Heart right ventricle (tissue), 16 donors: ENCODE measurements around the gene HTR2C. TPM values are rescaled to one million over a fixed set of nuclear protein-coding genes. Genes with fewer than 3 reads are reported as not detected.
"Not testable (repeated sequence)": the region's sequence is repeated elsewhere in the genome, so short reads cannot be mapped to it uniquely, and the experiment has no call there.

Experiments
- ATAC-seq, 8 donors: fragments of 200-7000 bp; cut with Tn5 transposase; one replicate each; pipeline ENCODE4 v1.9.1; 2020; ENCODE audit warnings: mild to moderate bottlenecking in 8 of 8, moderate library complexity in 8 of 8, moderate number of reproducible peaks in 1 of 8
- DNase-seq, 2 donors: peaks; one replicate each; pipeline ENCODE4 v3.0.0-alpha.2; 2020
- H3K27ac ChIP-seq, 10 donors: fragments of 200-600 bp; sonication (generic) in 2 of 10; one replicate each; pipeline versions ENCODE4 v1.5.0 to v1.8.0; 2020 to 2022; ENCODE audit warnings: mild to moderate bottlenecking in 3 of 10
- H3K27me3 ChIP-seq, 7 donors: fragments of 200-600 bp; one replicate each; pipeline ENCODE4 v1.8.0; 2021 to 2022; ENCODE audit warnings: mild to moderate bottlenecking in 2 of 7
- H3K36me3 ChIP-seq, 9 donors: fragments of 200-600 bp; sonication (generic) in 1 of 9; one replicate each; pipeline versions ENCODE4 v1.5.0 to v1.8.0; 2020 to 2022; ENCODE audit warnings: mild to moderate bottlenecking in 2 of 9
- H3K4me1 ChIP-seq, 9 donors: fragments of 200-600 bp; sonication (generic) in 1 of 9; one replicate each; pipeline versions ENCODE4 v1.5.0 to v1.8.0; 2020 to 2022; ENCODE audit warnings: mild to moderate bottlenecking in 4 of 9
- H3K4me3 ChIP-seq, 10 donors: fragments of 200-600 bp; sonication (generic) in 2 of 10; one replicate each; pipeline versions ENCODE4 v1.5.0 to v1.8.0; 2020 to 2022; ENCODE audit warnings: mild to moderate bottlenecking in 7 of 10, moderate library complexity in 2 of 10
- H3K9me3 ChIP-seq, 11 donors: fragments of 200-600 bp in 10 of 11; sonication (generic) in 2 of 11; one replicate each; pipeline versions ENCODE4 v1.5.0 to v1.8.0; 2013 to 2022; ENCODE audit warnings: mild to moderate bottlenecking in 2 of 11, control low read depth in 1 of 11, moderate library complexity in 1 of 11
- CTCF ChIP-seq, 9 donors: fragments of 200-600 bp; sonication (generic) in 2 of 9; IDR thresholded peaks; one replicate each; pipeline versions ENCODE4 v1.5.0 to v1.8.0; 2021 to 2022; ENCODE audit warnings: antibody characterized with exemption in 9 of 9, mild to moderate bottlenecking in 5 of 9, moderate library complexity in 1 of 9
- WGBS, 2 donors: extraction: QIAGEN DNeasy Blood & Tissue Kit; methylation state at CpG; one replicate each; pipeline ENCODE4 v1.1.7; 2013; ENCODE audit warnings: inconsistent platforms in 1 of 2; 5-methylcytosine and 5-hydroxymethylcytosine counted together
- intact Hi-C, 10 donors: fragments of 100-400 bp; cut with DNase I; formaldehyde crosslinking; loops; one replicate each; pipeline versions ENCODE4 v1.11.1 to v1.14.2; 2022
- polyA plus RNA-seq, 2 donors: library from polyadenylated mRNA; stranded (reverse); fragments of 200-250 nt; gene quantifications; one replicate each; pipeline ENCODE4 v1.2.3, GENCODE V29; 2013
- total RNA-seq, 10 donors: library from RNA; stranded (reverse); fragmentation: NEBNext Ultra II Directional in 3 of 10; extraction: Animal tissue kit (Norgen Biotek cat#: 25700) in 3 of 10; gene quantifications; one replicate each; pipeline versions ENCODE4 v1.2.1 to v1.2.4, GENCODE V29; 2021 to 2023
- donor health status: Arrhythmogenic right ventricular cardiomyopathy.
- donor health status: ischemic (EF 13 %, LVEDD 7.1; RV severe dilation, severe dysfunction).
- donor health status: healthy with polysubstance abuse.
- donor health status: DM: no; HTN: yes; CAD: no.
- donor health status: DM: no; HTN: no; CAD: no.
- donor health status: ischemic (EF 25% LVEDD 6.9; RV normal size, moderate dysfunction).
- donor health status: ischemic (EF 25% LVEDD 5.7; RV mildly dilated, moderate dysfunction).
- donor health status: healthy.
- donor health status: DM: yes; HTN: yes; CAD: no.
- donor health status: Ischemic cardiomyopathy.
- donor health status: ischemic (EF 35%, LVEDD 5.7; RV mildly dilated, moderate dysfunction).
- donor health status: nonischemic (EF 11% LVEDD 7.7; RV severe dilation, severe dysfunction).
- donor health status: DM: yes; HTN: yes; CAD: no.
- donor health status: PGD.
- donor health status: ischemic (EF 29% LVEDD 5.4; RV normal size, mild dysfunction).
- donor health status: nonischemic (EF 23%, LVEDD 6.1; RV moderate dilation, normal function).

HTR2C gene
- total and polyA plus RNA-seq, 12 donors: not detected

GRCh38 chrX:114675365-114675764 lies 91.5 kb downstream of the HTR2C start:
- Histone ChIP-seq H3K27me3 (peaks cover 0 to 21% (median 0%) of the 10 kb centered on the region in 7 donors), H3K4me1 (no peaks in the 10 kb centered on the region), H3K4me3 (no peak overlapping the region), H3K9me3 (no peaks in the 10 kb centered on the region), H3K36me3 (no peaks in the 10 kb centered on the region), H3K27ac (no peak overlapping the region)
- DNase-seq (no peak), ATAC-seq (no peak)
- WGBS, 2 donors: 69 to 70% methylated on average over 2 of the region's 2 CpGs
- intact Hi-C loops: no loop called here
- no peak for TF ChIP-seq CTCF (IDR thresholded peaks at IDR 0.05)

- H3K36me3 ChIP-seq, H3K27ac ChIP-seq, H3K27me3 ChIP-seq, H3K4me1 ChIP-seq, H3K9me3 ChIP-seq, ATAC-seq, intact Hi-C loops, H3K4me3 ChIP-seq, DNase-seq: not testable (repeated sequence)
- 84% methylated on average over 9 to 10 of the region's 17 CpGs for WGBS, 2 donors
Observed at GRCh38 chrX:114700533-114700932, 116.6 kb downstream of the HTR2C start.

GRCh38 chrX:114709406-114709805 lies 125.5 kb downstream of the HTR2C start:
- Histone ChIP-seq H3K4me1 (no peaks in the 10 kb centered on the region), H3K27ac (no peak overlapping the region), H3K4me3 (no peak overlapping the region), H3K36me3 (no peaks in the 10 kb centered on the region), H3K9me3 (peaks cover 0 to 6% (median 0%) of the 10 kb centered on the region in 11 donors), H3K27me3 (peaks cover 0 to 26% (median 0%) of the 10 kb centered on the region in 7 donors)
- no peak for TF ChIP-seq CTCF (IDR thresholded peaks at IDR 0.05)
- intact Hi-C loops: no loop called here
- DNase-seq (no peak), ATAC-seq (no peak)
- 34 to 61% methylated on average over 1 of the region's 1 CpG for WGBS, 2 donors

GRCh38 chrX:114710571-114710970 lies 126.7 kb downstream of the HTR2C start:
- H3K9me3 ChIP-seq: peaks cover 0 to 6% (median 0%) of the 10 kb centered on the region in 11 donors
- TF ChIP-seq CTCF (IDR thresholded peaks at IDR 0.05): no peak
- H3K4me1 ChIP-seq: no peaks in the 10 kb centered on the region
- ATAC-seq: no peak
- peaks cover 0 to 30% (median 0%) of the 10 kb centered on the region in 7 donors for H3K27me3 ChIP-seq
- no peak overlapping the region for H3K4me3 ChIP-seq
- WGBS, 2 donors: 24 to 56% methylated on average over 1 of the region's 1 CpG
- intact Hi-C loops: no loop called here
- no peaks in the 10 kb centered on the region for H3K36me3 ChIP-seq
- no peak overlapping the region for H3K27ac ChIP-seq
- DNase-seq: no peak

- WGBS, 2 donors: 75 to 78% methylated on average over 3 of the region's 3 CpGs
- no peak for TF ChIP-seq CTCF (IDR thresholded peaks at IDR 0.05)
- Histone ChIP-seq H3K27ac (no peak overlapping the region), H3K4me1 (no peaks in the 10 kb centered on the region), H3K9me3 (no peaks in the 10 kb centered on the region), H3K4me3 (no peak overlapping the region), H3K36me3 (no peaks in the 10 kb centered on the region), H3K27me3 (peaks cover 0 to 30% (median 0%) of the 10 kb centered on the region in 7 donors)
- ATAC-seq (no peak), DNase-seq (no peak)
- intact Hi-C loops: no loop called here
Observed at GRCh38 chrX:114712466-114712865, 128.6 kb downstream of the HTR2C start.
